GM18511 (cell line): ENCODE results near the gene FAT1.

Experiments
- ATAC-seq: cut with Tn5 transposase; IDR thresholded peaks from one replicate; pipeline ENCODE4 v1.9.1; 2021; ENCODE audit warnings: mild to moderate bottlenecking, moderate library complexity; ENCODE audit not compliant: unreplicated experiment

Gene FAT1

GRCh38 chr4:186586205-186586604, 137.5 kb downstream of the FAT1 start:
- no peak for ATAC-seq

- ATAC-seq: no peak
These were observed 138.7 kb downstream of the FAT1 start for GRCh38 chr4:186584912-186585311.

GRCh38 chr4:186581421-186581820, 142.2 kb downstream of the FAT1 start:
- no peak for ATAC-seq

GRCh38 chr4:186580669-186581068, 143.0 kb downstream of the FAT1 start:
- no peak for ATAC-seq

- no peak for ATAC-seq
These were observed 153.3 kb downstream of the FAT1 start for GRCh38 chr4:186570193-186570996.

- ATAC-seq: no peak
These were observed 154.0 kb downstream of the FAT1 start for GRCh38 chr4:186569533-186570192.

GRCh38 chr4:186566068-186566467, 157.6 kb downstream of the FAT1 start:
- no peak for ATAC-seq

GRCh38 chr4:186563761-186564160, 159.9 kb downstream of the FAT1 start:
- no peak for ATAC-seq

GRCh38 chr4:186561748-186562147, 161.9 kb downstream of the FAT1 start:
- no peak for ATAC-seq

GRCh38 chr4:186560647-186561046, 163.0 kb downstream of the FAT1 start:
- ATAC-seq: no peak

- no peak for ATAC-seq
These were observed 166.2 kb downstream of the FAT1 start for GRCh38 chr4:186557486-186557885.

- ATAC-seq: no peak
These were observed 166.6 kb downstream of the FAT1 start for GRCh38 chr4:186557061-186557460.

- ATAC-seq: no peak
These were observed 168.5 kb downstream of the FAT1 start, which contains the start of gene MTNR1A for GRCh38 chr4:186554914-186555827. TSS of gene MTNR1A (minus strand) at chr4:186555567. CDS start at chr4:186555365, 202 bp downstream.

- ATAC-seq: no peak
These were observed 169.1 kb downstream of the FAT1 start for GRCh38 chr4:186554539-186554913.

GRCh38 chr4:186553717-186554116, 169.9 kb downstream of the FAT1 start:
- ATAC-seq: no peak

GRCh38 chr4:186551849-186552248, 171.8 kb downstream of the FAT1 start:
- ATAC-seq: no peak

GRCh38 chr4:186545436-186545835, 178.2 kb downstream of the FAT1 start:
- no peak for ATAC-seq

- no peak for ATAC-seq
These were observed 180.4 kb downstream of the FAT1 start for GRCh38 chr4:186543206-186543605.

- ATAC-seq: no peak
These were observed 181.9 kb downstream of the FAT1 start for GRCh38 chr4:186541801-186542200.

- no peak for ATAC-seq
These were observed 185.7 kb downstream of the FAT1 start for GRCh38 chr4:186537843-186538521.
